PC-9 (cell line): ENCODE measurements around the gene IMPA2. TPM values are rescaled to one million over a fixed set of nuclear protein-coding genes. Genes with fewer than 3 reads are reported as not detected.

Experiments used
- BruUV-seq: library from RNA; stranded (reverse); fragments of 400-500 nt; replicated peaks from 2 replicates; lab custom pipeline; 2021; lab: Mats Ljungman, UMichigan
- CTCF ChIA-PET: fragments of 300-600 bp; sonication (Branson Sonifier 250); formaldehyde crosslinking; loops from one replicate; lab custom pipeline; 2022; ENCODE audit warnings: antibody characterized with exemption; lab: Charles Lee
- POLR2A ChIA-PET: fragments of 300-600 bp; sonication (Branson Sonifier 250); formaldehyde crosslinking; loops from one replicate; lab custom pipeline; 2022; ENCODE audit warnings: antibody characterized with exemption; ENCODE audit not compliant: unreplicated experiment; lab: Charles Lee
- DNase-seq, 2 experiments: peaks; one replicate each; pipeline versions ENCODE4 v3.0.0 to v3.0.0-alpha.2; 2015 to 2022; ENCODE audit warnings: mixed read lengths in 1 of 2
- H2AFZ ChIP-seq: fragments of 200-600 bp; sonication (generic); 2 replicates; pipeline ENCODE4 v1.8.1; 2017; ENCODE audit warnings: antibody characterized with exemption
- H3F3A ChIP-seq: fragments of 200-600 bp; sonication (generic); 2 replicates; pipeline ENCODE4 v1.8.1; 2017; ENCODE audit warnings: antibody characterized with exemption, mild to moderate bottlenecking, low read depth; ENCODE audit not compliant: insufficient read depth
- H3K27ac ChIP-seq: fragments of 200-600 bp; sonication (generic); 2 replicates; pipeline ENCODE4 v1.6.1; 2016; ENCODE audit warnings: mixed run types
- H3K27me3 ChIP-seq: fragments of 200-600 bp; sonication (generic); 2 replicates; pipeline ENCODE4 v1.6.1; 2016; ENCODE audit warnings: low read depth, mixed run types; ENCODE audit not compliant: insufficient read depth
- H3K36me3 ChIP-seq: fragments of 200-600 bp; sonication (generic); 2 replicates; pipeline ENCODE4 v1.6.1; 2016; ENCODE audit warnings: low read depth, mixed run types
- H3K4me1 ChIP-seq: fragments of 200-600 bp; sonication (generic); replicated peaks from 2 replicates; pipeline ENCODE4 v1.6.1; 2016; ENCODE audit warnings: mixed run types; ENCODE audit not compliant: insufficient read depth
- H3K4me2 ChIP-seq: fragments of 200-600 bp; sonication (generic); 2 replicates; pipeline ENCODE4 v1.6.1; 2017; ENCODE audit warnings: mixed run types
- H3K4me3 ChIP-seq: fragments of 200-600 bp; sonication (generic); 2 replicates; pipeline ENCODE4 v1.6.1; 2016; ENCODE audit warnings: mixed run types
- H3K79me2 ChIP-seq: fragments of 200-600 bp; sonication (generic); 2 replicates; pipeline ENCODE4 v1.6.1; 2017; ENCODE audit warnings: low read depth, mixed run types
- H3K9me2 ChIP-seq: fragments of 200-600 bp; sonication (generic); 2 replicates; pipeline ENCODE4 v1.8.1; 2017; ENCODE audit warnings: mild to moderate bottlenecking; ENCODE audit not compliant: insufficient read depth
- H3K9me3 ChIP-seq: fragments of 200-600 bp; sonication (generic); 2 replicates; pipeline ENCODE4 v1.8.1; 2016; ENCODE audit warnings: low read depth; ENCODE audit not compliant: insufficient read depth
- H4K20me1 ChIP-seq: fragments of 200-600 bp; sonication (generic); 2 replicates; pipeline ENCODE4 v1.8.1; 2017; ENCODE audit not compliant: insufficient read depth
- EZH2 ChIP-seq: fragments of 200-600 bp; sonication (generic); IDR thresholded peaks from 2 replicates; pipeline ENCODE4 v1.8.0; 2017; ENCODE audit warnings: antibody characterized with exemption, low read depth
- intact Hi-C: fragments of 100-400 bp; cut with micrococcal nuclease; formaldehyde crosslinking; loops from one replicate; pipeline ENCODE4 v1.10.0; 2022; ENCODE audit not compliant: unreplicated experiment
- total RNA-seq: library from RNA; stranded (reverse); gene quantifications from 2 replicates; pipeline ENCODE4 v1.2.3, GENCODE V29; 2021
- TF ChIP-seq, protein P1 (sequence below): fragments of 200-600 bp; sonication (generic); conservative IDR thresholded peaks from 2 replicates; pipeline ENCODE4 v1.6.1; 2017; ENCODE audit warnings: mixed run types, antibody characterized with exemption, mild to moderate bottlenecking, moderate library complexity

IMPA2 gene
- total RNA-seq, 1 experiment from 2014 or later, result 91.4 TPM

DNA sequence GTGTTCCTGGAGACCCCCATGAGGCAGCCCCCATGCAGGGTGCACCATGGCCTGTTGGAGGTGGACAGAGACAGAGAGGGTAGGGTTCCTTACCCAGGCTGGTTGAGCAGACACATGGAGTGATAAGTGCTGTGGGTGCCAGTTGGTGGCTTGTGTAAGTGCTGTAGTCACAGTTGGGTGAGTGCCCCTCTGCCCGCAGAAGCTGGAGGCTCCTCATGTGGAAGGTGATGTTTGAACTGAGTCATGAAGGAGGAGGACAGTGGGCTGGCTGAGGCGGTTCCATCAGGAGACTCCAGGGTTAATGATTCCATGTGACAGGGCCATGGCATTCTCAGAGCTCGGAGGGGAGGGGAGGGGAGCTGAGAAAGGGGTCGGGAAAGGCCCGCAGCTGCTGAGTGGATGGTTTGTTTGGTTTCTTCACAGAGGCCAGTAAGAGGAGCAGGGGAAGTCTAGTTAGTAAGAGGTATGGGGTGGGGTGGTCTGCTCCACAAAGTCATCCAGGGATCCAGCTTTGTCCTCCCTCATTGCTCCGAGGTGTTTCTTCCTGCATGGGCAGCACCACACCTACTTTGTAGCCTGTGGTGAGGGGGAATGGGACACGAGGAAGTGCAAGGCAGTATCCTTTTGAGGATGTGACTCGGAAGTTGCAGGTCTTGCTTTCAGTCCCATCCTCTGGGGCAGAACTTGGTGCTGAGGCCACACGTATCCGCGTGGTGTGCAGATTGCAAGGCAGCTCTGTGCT, 13.6 kb downstream of the IMPA2 start:
- H3K4me3 ChIP-seq, result no peak overlapping the region
- H3K9me3 ChIP-seq, result no peaks in the 10 kb centered on the region
- no peaks in the 10 kb centered on the region for H3K79me2 ChIP-seq
- H3K36me3 ChIP-seq, result no peaks in the 10 kb centered on the region
- POLR2A ChIA-PET, result interaction anchor here (0.6 to 0.7 kb wide), 3 partner anchors 14 to 58 kb away, joined by 4 to 6 read pairs (median 5); no protein-coding TSS in a partner anchor
- H3K9me2 ChIP-seq, result no peaks in the 10 kb centered on the region
- DNase-seq, result no peak
- CTCF ChIA-PET, result interaction anchor here (0.6 to 3.9 kb wide), 11 partner anchors 13 to 439 kb away, joined by 3 to 41 read pairs (median 5); partner anchors contain the start of gene IMPA2
- no peaks in the 10 kb centered on the region for H4K20me1 ChIP-seq
- no peak overlapping the region for H2AFZ ChIP-seq
- no peaks in the 10 kb centered on the region; the same call in 1 of the 2 replicates for H3F3A ChIP-seq
- H3K4me2 ChIP-seq, result peak overlapping the region; percentile 47
- TF ChIP-seq, protein P1, sequence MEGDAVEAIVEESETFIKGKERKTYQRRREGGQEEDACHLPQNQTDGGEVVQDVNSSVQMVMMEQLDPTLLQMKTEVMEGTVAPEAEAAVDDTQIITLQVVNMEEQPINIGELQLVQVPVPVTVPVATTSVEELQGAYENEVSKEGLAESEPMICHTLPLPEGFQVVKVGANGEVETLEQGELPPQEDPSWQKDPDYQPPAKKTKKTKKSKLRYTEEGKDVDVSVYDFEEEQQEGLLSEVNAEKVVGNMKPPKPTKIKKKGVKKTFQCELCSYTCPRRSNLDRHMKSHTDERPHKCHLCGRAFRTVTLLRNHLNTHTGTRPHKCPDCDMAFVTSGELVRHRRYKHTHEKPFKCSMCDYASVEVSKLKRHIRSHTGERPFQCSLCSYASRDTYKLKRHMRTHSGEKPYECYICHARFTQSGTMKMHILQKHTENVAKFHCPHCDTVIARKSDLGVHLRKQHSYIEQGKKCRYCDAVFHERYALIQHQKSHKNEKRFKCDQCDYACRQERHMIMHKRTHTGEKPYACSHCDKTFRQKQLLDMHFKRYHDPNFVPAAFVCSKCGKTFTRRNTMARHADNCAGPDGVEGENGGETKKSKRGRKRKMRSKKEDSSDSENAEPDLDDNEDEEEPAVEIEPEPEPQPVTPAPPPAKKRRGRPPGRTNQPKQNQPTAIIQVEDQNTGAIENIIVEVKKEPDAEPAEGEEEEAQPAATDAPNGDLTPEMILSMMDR, result no peak
- TF ChIP-seq EZH2, result no peak
- H3K27me3 ChIP-seq, result no peaks in the 10 kb centered on the region
- BruUV-seq, result no TSS peak
- H3K4me1 ChIP-seq, result peaks cover 17% of the 10 kb centered on the region
- intact Hi-C loops, result loop anchor here (1.0 to 10.0 kb wide), 5 partner anchors 42 to 262 kb away; no protein-coding TSS in a partner anchor
- H3K27ac ChIP-seq, result no peak overlapping the region

GRCh38 chr18:11995445-11996189, 14.3 kb downstream of the IMPA2 start:
- ChIA-PET CTCF (interaction anchor here (0.5 to 3.9 kb wide), 10 partner anchors 14 to 439 kb away, joined by 3 to 41 read pairs (median 6); partner anchors contain the start of gene IMPA2), POLR2A (interaction anchor here (0.6 to 0.7 kb wide), 2 partner anchors 15 to 59 kb away, joined by 5 to 6 read pairs; no protein-coding TSS in a partner anchor)
- Histone ChIP-seq H3F3A (no peaks in the 10 kb centered on the region; the same call in 1 of the 2 replicates), H3K27ac (no peak overlapping the region), H3K27me3 (no peaks in the 10 kb centered on the region), H4K20me1 (no peaks in the 10 kb centered on the region), H3K4me2 (no peak overlapping the region), H3K9me2 (no peaks in the 10 kb centered on the region), H3K4me3 (no peak overlapping the region), H3K4me1 (peaks cover 17% of the 10 kb centered on the region), H3K79me2 (no peaks in the 10 kb centered on the region), H2AFZ (no peak overlapping the region), H3K36me3 (no peaks in the 10 kb centered on the region), H3K9me3 (no peaks in the 10 kb centered on the region)
- TF ChIP-seq EZH2, result no peak
- TF ChIP-seq, protein P1, result peak; percentile 84
- DNase-seq, result peak; percentile 49 to 70
- no TSS peak for BruUV-seq
- intact Hi-C loops, result loop anchor here (1.0 to 10.0 kb wide), 5 partner anchors 42 to 262 kb away; no protein-coding TSS in a partner anchor

- H3K27ac ChIP-seq, result no peak overlapping the region
- POLR2A ChIA-PET, result interaction anchor here (0.7 kb wide), 1 partner anchor 25 kb away, joined by 4 read pairs; no protein-coding TSS in a partner anchor
- no peaks in the 10 kb centered on the region for H3K79me2 ChIP-seq
- H2AFZ ChIP-seq, result no peak overlapping the region
- peaks cover 17% of the 10 kb centered on the region for H3K4me1 ChIP-seq
- no peaks in the 10 kb centered on the region for H4K20me1 ChIP-seq
- CTCF ChIA-PET, result interaction anchor here (1.5 to 3.9 kb wide), 4 partner anchors 15 to 263 kb away, joined by 5 to 41 read pairs (median 16); partner anchors contain the start of gene IMPA2
- no peaks in the 10 kb centered on the region; the same call in 1 of the 2 replicates for H3F3A ChIP-seq
- H3K27me3 ChIP-seq, result no peaks in the 10 kb centered on the region
- BruUV-seq, result no TSS peak
- H3K9me2 ChIP-seq, result no peaks in the 10 kb centered on the region
- H3K36me3 ChIP-seq, result no peaks in the 10 kb centered on the region
- intact Hi-C loops, result loop anchor here (5.0 to 10.0 kb wide), 2 partner anchors 41 to 191 kb away; no protein-coding TSS in a partner anchor
- TF ChIP-seq, protein P1, result no peak
- TF ChIP-seq EZH2, result no peak
- H3K9me3 ChIP-seq, result no peaks in the 10 kb centered on the region
- no peak overlapping the region for H3K4me2 ChIP-seq
- no peak overlapping the region for H3K4me3 ChIP-seq
- DNase-seq, result no peak
These were observed 15.0 kb downstream of the IMPA2 start for GRCh38 chr18:11996190-11996754.
